NCI-H2081 (cell line): ENCODE results near the gene SPPL2A.

Experiments
- DNase-seq, 2 experiments: peaks; one replicate each; lab custom pipeline; 2025; lab: John Stamatoyannopoulos, UW

SPPL2A gene

GRCh38 chr15:50686469-50687301 is 78.8 kb downstream of the SPPL2A start, which contains the start of gene TRPM7:
TSS of gene TRPM7 (minus strand) at chr15:50686797. CDS start at chr15:50686533, 264 bp downstream.
- DNase-seq: peak; percentile 75 to 90

DNA sequence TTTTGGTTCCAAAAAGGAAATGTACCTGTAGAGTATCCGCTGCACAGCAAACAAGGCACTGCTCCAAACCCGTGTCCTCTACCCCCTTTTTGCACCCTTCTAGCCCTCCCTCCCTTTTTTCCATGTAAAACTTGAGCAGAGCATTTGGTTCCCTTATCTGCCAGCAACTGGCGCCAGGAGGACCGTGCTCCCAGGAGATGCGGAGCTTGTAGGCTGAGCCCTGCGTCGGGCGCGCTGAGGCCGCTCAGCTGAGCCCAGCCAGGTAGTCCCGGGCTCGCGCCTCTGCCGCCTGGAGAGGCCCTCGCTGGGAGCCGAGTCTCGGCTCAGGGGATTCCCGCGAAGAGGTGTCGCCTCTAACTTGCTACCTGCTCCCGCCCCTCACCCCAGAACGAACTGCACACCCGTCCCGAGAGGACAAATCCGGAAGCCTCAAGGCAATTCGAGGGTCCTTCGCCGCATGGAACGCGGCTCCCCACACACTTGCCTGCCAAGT is 79.5 kb downstream of the SPPL2A start:
- peak; percentile 35 to 64 for DNase-seq

- DNase-seq: no peak
Observed at GRCh38 chr15:50685191-50685975, 80.1 kb downstream of the SPPL2A start.

- no peak for DNase-seq
Observed at GRCh38 chr15:50681467-50681866, 84.0 kb downstream of the SPPL2A start.

DNA sequence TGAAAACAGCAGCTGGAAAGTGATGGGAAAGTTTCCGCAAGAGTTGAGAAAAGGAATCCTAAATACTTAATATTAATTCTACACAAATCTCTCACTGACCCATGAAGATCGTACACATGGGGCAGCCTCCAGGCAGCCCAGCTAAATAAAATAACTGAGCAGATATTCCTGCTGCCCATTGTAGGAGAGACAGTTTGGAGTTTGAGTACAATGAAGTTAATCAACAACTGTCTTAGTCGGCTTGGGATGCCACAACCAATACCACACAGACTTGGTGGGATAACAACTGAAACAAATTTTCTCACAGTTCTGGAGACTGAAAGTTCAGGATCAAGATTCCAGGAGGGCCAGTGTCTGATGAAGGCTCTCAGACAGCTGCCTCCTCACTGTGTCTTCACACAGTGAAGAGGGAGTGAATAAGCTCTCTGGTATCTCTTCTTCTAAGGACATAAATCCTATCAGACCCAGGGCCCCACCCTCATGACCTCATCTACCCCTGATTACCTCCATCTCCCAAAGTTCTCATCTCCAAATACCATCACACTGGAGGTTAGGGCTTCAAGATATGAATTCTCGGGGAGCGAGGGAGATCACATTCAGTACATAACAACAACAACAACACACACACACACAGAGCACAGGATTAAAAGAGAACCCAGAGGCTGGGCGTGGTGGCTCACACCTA is 88.6 kb downstream of the SPPL2A start:
- no peak for DNase-seq

DNA sequence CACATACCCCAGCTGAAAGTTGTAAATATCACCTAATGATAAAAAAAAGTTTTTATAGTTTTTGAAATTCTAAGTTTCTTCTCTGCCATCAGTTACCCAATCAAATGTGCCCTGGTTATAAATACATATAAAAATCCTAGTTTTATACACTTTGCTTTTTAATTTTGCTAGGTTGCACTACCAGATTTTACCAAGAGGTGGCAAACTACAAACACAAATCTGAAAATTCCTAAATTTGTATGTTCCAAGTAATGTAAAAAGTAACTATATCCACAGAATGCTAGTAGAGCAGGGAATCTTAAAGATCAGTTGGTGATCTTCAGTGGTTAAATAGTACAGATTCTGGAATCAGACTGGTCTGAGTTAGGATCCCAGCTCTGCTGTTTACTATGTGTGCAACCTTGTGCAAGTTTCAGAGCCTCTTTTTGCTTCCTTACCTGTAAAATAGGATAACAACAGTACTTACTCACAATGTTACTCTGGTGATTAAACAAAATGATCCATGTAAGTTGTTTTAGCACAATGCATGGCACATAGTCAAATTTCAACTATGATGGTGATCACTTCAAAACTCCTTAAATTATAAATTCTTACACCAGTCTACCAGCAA is 89.9 kb downstream of the SPPL2A start:
- peak; percentile 6 to 24 for DNase-seq

- DNase-seq: no peak
Observed at GRCh38 chr15:50670115-50670514, 95.4 kb downstream of the SPPL2A start.

- no peak for DNase-seq
Observed at GRCh38 chr15:50669611-50670010, 95.9 kb downstream of the SPPL2A start.

DNA sequence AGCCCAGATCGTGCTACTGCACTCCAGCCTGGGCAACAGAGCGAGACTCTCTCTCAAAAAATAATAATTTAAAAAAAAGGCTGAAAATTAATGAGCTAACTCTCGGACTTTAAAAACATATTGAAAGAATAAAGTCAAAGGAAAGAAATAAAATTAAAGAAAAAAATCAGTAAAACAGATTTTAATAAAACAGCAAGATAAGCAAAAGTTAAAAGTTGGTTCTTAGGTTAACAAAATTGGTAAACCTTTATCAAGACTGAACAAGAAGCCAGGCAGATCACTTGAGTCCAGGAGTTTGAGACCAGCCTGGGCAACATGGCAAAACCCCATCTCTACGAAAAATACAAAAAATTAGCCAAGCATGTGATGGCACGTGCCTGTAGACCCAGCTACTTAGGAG is 99.6 kb downstream of the SPPL2A start:
- no peak for DNase-seq

DNA sequence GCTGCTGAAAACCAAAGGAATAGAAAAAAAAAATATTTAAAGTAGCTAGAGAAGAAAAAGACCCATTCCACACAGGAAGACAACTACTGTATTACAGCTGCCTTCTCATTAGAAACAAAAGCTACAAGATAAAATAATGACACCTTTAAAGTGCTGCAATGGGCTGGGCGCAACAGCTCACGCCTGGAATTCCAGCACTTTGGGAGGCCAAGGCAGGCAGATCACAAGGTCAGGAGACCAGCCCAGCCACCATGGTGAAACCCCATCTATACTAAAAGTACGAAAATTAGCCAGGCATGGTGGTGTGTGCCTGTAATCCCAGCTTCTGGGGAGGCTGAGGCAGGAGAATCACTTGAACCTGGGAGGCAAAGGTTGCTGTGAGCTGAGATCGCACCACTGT is 110.0 kb downstream of the SPPL2A start:
- DNase-seq: no peak

- no peak for DNase-seq
Observed at GRCh38 chr15:50653156-50653743, 112.3 kb downstream of the SPPL2A start.

DNA sequence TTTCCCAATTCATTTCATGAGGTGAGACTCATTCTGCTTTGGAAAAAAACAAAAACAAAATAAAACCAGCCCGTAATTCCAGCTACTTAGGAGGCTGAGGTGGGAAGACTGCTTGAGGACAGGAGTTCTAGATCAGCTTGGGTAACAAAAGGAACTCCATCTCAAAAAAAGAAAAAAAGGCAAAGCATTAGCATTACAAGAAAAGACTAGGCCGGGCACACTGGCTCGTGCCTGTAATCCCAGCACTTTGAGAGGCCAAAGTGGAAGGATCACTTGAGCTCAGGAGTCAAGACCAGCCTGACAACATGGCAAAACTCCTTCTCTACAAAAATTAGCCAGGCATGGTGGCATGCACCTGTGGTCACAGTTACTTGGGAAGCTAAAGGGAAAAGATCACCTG is 112.8 kb downstream of the SPPL2A start:
- DNase-seq: no peak
